Tibial nerve (tissue), 4 donors: ENCODE measurements around the gene CLN3.

Source experiments
- CTCF ChIP-seq, 5 experiments: fragments of 200-600 bp in 3 of 5; fragments of 450-650 bp in 2 of 5; sonication (generic) in 3 of 5; IDR thresholded peaks; one replicate each; pipeline ENCODE4 v1.5.1; 2016 to 2019; ENCODE audit warnings: antibody characterized with exemption in 5 of 5, mild to moderate bottlenecking in 3 of 5, moderate library complexity in 2 of 5
- EP300 ChIP-seq, 2 donors: sonication (generic); formaldehyde crosslinking; IDR thresholded peaks; one replicate each; pipeline ENCODE4 v1.6.1; 2017; ENCODE audit warnings: antibody characterized with exemption in 2 of 2, mild to moderate bottlenecking in 1 of 2
- POLR2A ChIP-seq, 2 donors: fragments of 450-650 bp; IDR thresholded peaks; one replicate each; pipeline ENCODE4 v1.6.1; 2017; ENCODE audit warnings: antibody characterized with exemption in 2 of 2, mild to moderate bottlenecking in 2 of 2, moderate library complexity in 2 of 2

- TF ChIP-seq CTCF (IDR thresholded peaks at IDR 0.05) (no peak), POLR2A (IDR thresholded peaks at IDR 0.05) (no peak), EP300 (IDR thresholded peaks at IDR 0.05) (no peak)
Measured at GRCh38 chr16:28527985-28528384, 36.1 kb upstream of the CLN3 start.
